Osteocyte (in vitro differentiated cells): ENCODE data around the gene FOXO1. TPM values are rescaled to one million over a fixed set of nuclear protein-coding genes. Genes with fewer than 3 reads are reported as not detected.

Experiments used
- DNase-seq: peaks from one replicate; pipeline ENCODE4 v3.0.0; 2021; ENCODE audit warnings: mixed read lengths; ENCODE audit not compliant: unreplicated experiment; ENCODE audit errors: extremely low spot score
- H3K27ac Mint-ChIP-seq: one replicate; pipeline ENCODE4 v1.8.0; 2021; ENCODE audit warnings: mild to moderate bottlenecking, mixed read lengths; ENCODE audit not compliant: unreplicated experiment
- H3K27me3 Mint-ChIP-seq: one replicate; pipeline ENCODE4 v1.8.0; 2021; ENCODE audit warnings: mixed read lengths; ENCODE audit not compliant: unreplicated experiment
- H3K36me3 Mint-ChIP-seq: one replicate; pipeline ENCODE4 v1.8.0; 2021; ENCODE audit warnings: mixed read lengths; ENCODE audit not compliant: unreplicated experiment
- H3K4me1 Mint-ChIP-seq: one replicate; pipeline ENCODE4 v1.8.0; 2021; ENCODE audit warnings: mixed read lengths; ENCODE audit not compliant: unreplicated experiment
- H3K4me3 Mint-ChIP-seq: one replicate; pipeline ENCODE4 v1.8.0; 2021; ENCODE audit warnings: mild to moderate bottlenecking, moderate library complexity, mixed read lengths; ENCODE audit not compliant: unreplicated experiment
- H3K9me3 Mint-ChIP-seq: one replicate; pipeline ENCODE4 v1.8.0; 2021; ENCODE audit warnings: mixed read lengths; ENCODE audit not compliant: unreplicated experiment
- CTCF ChIP-seq: fragments of 200-600 bp; sonication (generic); IDR thresholded peaks from 2 replicates; pipeline ENCODE4 v1.5.0; 2021; ENCODE audit warnings: antibody characterized with exemption, mild to moderate bottlenecking, moderate library complexity
- total RNA-seq: library from RNA; stranded (reverse); gene quantifications from 2 replicates; pipeline ENCODE4 v1.2.1, GENCODE V29; 2021

Gene FOXO1
- total RNA-seq, 1 donor from 2014 or later: 10.0 TPM

GRCh38 chr13:40619479-40619814 lies 47.0 kb downstream of the FOXO1 start:
- Mint-ChIP-seq H3K4me1 (peaks cover 18% of the 10 kb centered on the region), H3K27ac (no peak overlapping the region), H3K4me3 (no peak overlapping the region), H3K36me3 (no peaks in the 10 kb centered on the region), H3K27me3 (no peaks in the 10 kb centered on the region), H3K9me3 (no peaks in the 10 kb centered on the region)
- no peak for DNase-seq
- no peak for TF ChIP-seq CTCF

- H3K9me3 Mint-ChIP-seq: no peaks in the 10 kb centered on the region
- H3K4me1 Mint-ChIP-seq: peaks cover 13% of the 10 kb centered on the region
- H3K36me3 Mint-ChIP-seq: no peaks in the 10 kb centered on the region
- H3K4me3 Mint-ChIP-seq: no peak overlapping the region
- H3K27me3 Mint-ChIP-seq: no peaks in the 10 kb centered on the region
- H3K27ac Mint-ChIP-seq: no peak overlapping the region
- no peak for TF ChIP-seq CTCF
- no peak for DNase-seq
Measured at GRCh38 chr13:40618581-40619478, 47.6 kb downstream of the FOXO1 start.

GRCh38 chr13:40617801-40618356 lies 48.6 kb downstream of the FOXO1 start:
- no peak for DNase-seq
- no peaks in the 10 kb centered on the region for H3K27me3 Mint-ChIP-seq
- no peak overlapping the region for H3K27ac Mint-ChIP-seq
- no peaks in the 10 kb centered on the region for H3K9me3 Mint-ChIP-seq
- H3K4me1 Mint-ChIP-seq: peaks cover 8% of the 10 kb centered on the region
- no peak for TF ChIP-seq CTCF
- H3K4me3 Mint-ChIP-seq: no peak overlapping the region
- H3K36me3 Mint-ChIP-seq: no peaks in the 10 kb centered on the region

- H3K4me1 Mint-ChIP-seq: peaks cover 2% of the 10 kb centered on the region
- H3K4me3 Mint-ChIP-seq: no peak overlapping the region
- no peak overlapping the region for H3K27ac Mint-ChIP-seq
- DNase-seq: no peak
- TF ChIP-seq CTCF: no peak
- H3K27me3 Mint-ChIP-seq: no peaks in the 10 kb centered on the region
- H3K36me3 Mint-ChIP-seq: no peaks in the 10 kb centered on the region
- H3K9me3 Mint-ChIP-seq: no peaks in the 10 kb centered on the region
Measured at GRCh38 chr13:40615619-40616018, 50.8 kb downstream of the FOXO1 start.

GRCh38 chr13:40613914-40614313 lies 52.5 kb downstream of the FOXO1 start:
- H3K36me3 Mint-ChIP-seq: no peaks in the 10 kb centered on the region
- TF ChIP-seq CTCF: no peak
- no peak for DNase-seq
- H3K9me3 Mint-ChIP-seq: no peaks in the 10 kb centered on the region
- H3K27ac Mint-ChIP-seq: no peak overlapping the region
- H3K27me3 Mint-ChIP-seq: no peaks in the 10 kb centered on the region
- H3K4me1 Mint-ChIP-seq: peaks cover 9% of the 10 kb centered on the region
- H3K4me3 Mint-ChIP-seq: no peak overlapping the region
